ENCODE results near the gene CCDC112.
"Not testable (repeated sequence)": the region's sequence is repeated elsewhere in the genome, so short reads cannot be mapped to it uniquely, and the experiment has no call there.

The CCDC112 gene

GRCh38 chr5:115296124-115297022 lies at the start of gene CCDC112:
CCDC112 (minus strand) TSS chr5:115296654; CDS start chr5:115296543, 111 bp downstream.
- DNase-seq = peak; percentile 31

- DNase-seq = no peak
Observed at GRCh38 chr5:115345344-115345743, 48.9 kb upstream of the CCDC112 start.

- no peak for DNase-seq
Observed at GRCh38 chr5:115343855-115344254, 47.4 kb upstream of the CCDC112 start.

DNA sequence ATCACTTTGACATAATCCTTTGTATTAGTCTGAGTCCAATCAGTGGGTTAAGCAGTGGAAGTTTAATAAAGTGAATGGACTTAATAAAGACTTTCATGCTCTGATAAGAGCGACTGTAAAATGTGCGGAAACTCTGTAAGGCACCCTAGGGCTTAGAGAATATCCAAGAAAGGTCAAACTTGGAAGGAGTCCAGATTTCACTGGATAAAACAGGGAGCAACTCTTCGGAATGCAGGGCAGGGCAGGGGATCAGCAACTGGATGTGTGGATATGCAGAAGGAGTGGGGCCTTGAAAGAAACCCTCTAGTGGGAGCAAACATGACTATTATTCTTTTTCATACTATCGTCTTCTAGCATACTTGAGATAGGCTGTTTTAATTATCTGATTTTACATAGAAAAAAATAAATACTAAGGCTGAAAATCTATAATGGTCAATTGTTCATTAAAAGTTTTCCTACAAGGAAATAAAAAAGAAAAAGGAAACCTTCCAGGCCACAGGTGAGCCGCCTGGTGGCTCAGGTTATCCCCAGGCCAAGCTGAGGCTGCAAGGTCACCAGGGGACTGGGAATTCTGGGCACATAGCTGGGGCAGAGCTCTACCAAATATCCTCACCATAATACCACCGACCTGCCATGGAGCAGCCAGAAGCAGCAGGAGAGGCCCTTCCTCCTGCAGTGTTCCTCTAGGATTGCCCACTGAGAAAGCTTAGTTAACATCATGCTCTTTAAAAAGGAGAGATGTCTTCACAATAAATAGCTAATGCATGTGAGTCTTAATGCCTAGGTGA lies 46.3 kb upstream of the CCDC112 start:
- no peak for DNase-seq

- DNase-seq = no peak
Observed at GRCh38 chr5:115341745-115342144, 45.3 kb upstream of the CCDC112 start.

DNA sequence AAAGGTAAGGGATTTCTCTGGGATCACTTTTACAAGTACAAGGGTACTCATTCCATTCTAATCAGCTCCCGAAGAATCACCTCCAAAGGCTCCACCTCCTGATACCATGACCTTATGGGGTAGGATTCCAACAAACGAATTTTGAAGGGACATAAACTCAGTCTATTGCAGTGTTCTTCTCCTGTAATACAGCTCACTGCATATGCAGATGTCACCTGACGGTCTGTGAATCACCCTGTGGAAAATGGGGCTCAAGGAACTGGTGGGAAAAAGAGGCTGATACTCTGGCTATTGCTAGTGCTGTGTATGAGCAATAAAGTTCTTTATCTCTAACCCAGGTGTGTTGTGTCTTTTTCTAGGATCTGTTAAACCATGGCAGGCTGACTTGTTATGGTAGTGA lies 42.4 kb upstream of the CCDC112 start:
- DNase-seq = no peak

- DNase-seq = no peak
Observed at GRCh38 chr5:115337882-115338281, 41.4 kb upstream of the CCDC112 start.

DNA sequence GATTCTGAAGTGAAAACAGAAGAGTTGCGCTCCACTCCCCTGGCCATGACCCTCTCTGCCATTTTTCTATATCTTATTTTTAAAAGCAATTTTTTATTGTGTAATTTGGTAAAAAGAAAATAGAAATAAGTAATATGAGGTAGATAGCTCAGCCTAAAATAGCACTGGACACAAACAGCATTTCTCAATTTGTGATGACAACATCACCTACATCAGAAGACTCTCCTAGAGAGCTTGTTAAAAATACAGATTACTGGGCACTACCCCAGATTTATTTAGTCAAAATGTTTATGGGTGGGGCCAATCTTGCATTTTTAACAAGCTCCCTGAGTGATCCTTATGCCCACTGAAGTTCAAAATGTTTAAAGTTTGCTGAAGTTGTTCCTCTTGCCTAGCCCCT lies 40.5 kb upstream of the CCDC112 start:
- no peak for DNase-seq

- no peak for DNase-seq
Observed at GRCh38 chr5:115336201-115336720, 39.8 kb upstream of the CCDC112 start.

DNA sequence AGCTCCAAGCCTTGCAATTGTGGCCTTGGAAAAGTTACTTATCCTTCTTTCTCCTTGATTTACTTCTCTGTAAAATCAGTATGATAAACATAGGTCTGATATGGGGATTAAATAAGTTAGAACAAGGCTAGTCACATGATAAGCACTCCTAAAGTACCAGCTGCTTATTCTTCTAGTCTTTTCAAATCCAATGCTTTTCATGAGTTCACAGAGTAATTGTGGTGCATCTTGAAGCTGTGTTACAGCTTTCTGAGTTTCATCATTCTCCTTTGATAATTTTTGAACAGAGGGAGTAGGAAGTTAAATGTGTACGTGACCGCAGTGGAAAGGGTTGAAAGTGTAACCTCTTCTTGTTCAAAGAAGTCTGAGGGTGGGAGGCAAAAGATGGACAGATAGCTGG lies 38.8 kb upstream of the CCDC112 start:
- no peak for DNase-seq

- no peak for DNase-seq
Observed at GRCh38 chr5:115333164-115333563, 36.7 kb upstream of the CCDC112 start.

DNA sequence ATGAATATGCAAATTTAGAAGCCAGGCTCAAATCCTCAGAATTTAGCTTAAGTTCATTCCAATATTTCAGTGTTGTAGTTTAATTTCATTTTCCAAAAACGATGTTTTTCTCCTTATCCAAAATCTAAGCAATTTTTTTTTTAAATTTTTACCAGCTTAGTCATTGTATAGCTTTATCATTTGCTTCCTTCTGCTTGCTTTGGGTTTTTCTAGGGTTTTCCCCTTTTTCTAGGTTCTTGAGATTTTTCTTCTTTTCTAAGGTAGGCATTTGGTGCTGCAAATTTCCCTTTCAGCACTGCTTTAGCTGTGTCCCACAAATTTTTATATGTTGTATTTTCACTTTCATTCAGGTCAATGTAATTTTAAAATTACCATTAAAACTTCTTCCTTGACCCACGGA lies 34.4 kb upstream of the CCDC112 start:
- DNase-seq = no peak

DNA sequence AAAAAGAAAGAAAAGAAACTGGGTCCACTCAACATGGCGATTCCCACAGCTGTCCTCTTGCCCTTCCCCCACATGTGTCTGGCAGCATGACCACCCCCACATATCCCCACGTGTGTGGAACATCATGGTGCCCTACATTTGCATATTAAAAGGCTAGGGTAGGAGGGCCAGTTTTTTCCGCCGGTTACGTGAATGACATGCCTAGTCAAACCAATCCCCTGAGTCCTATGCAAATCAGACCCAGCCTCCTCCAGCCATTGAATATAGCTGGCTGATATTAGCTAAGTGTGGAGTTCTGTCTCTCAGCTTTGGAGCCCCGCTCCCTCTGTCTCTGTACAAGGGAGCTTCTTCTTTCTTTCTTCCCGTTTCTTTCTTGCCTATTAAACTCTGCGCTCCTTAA lies 33.0 kb upstream of the CCDC112 start:
- DNase-seq = no peak

GRCh38 chr5:115328617-115329274 lies 32.3 kb upstream of the CCDC112 start:
- DNase-seq = not testable (repeated sequence)

DNA sequence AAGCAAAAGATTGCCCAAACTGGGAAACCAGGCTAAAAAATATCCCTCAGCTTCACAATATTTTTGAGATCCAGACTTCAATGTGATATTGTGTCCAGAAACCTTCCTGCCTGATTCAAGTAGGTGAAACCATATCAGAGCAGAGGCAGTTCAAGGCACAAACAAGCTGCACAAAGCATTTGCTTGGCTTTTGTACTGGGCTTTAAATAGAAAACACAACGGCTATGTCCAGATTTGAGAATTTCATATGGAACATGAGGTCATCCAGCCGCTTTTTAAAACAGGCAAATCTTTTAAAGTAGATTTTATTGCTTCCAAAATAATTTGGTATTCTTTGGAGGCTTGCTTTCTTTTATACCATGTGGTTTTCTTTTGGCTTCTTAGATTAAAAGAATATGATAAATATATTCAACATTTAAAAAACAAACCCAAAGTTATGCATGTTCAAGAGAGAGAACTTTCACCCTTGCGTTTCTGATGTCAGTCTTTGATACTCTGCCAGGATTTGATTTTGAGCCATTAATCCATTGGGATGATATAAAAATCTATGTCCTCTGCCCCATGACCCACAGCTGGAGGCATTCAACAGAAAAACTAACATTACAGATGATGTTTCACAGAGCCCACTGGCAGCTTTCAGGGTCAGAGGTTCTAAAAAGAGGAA lies 29.0 kb upstream of the CCDC112 start:
- DNase-seq = no peak

DNA sequence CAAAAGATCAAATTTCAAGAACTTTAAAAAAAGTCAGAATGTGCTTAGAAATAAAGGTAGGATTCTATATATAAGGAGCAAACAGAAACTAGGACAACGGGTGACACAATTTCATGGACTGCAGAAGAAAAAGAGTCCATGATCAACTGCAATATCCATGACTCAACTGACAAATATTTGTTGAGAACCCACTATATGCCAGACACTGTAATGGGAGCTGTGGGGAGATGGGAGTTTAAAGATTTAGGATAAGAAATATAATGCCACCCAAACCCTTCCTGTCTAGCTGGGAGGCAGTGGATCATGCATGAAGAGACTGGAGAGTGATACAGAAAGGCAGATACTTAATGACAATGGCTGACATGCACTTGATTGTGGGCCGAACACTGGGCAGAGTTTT lies 27.6 kb upstream of the CCDC112 start:
- DNase-seq = no peak

DNA sequence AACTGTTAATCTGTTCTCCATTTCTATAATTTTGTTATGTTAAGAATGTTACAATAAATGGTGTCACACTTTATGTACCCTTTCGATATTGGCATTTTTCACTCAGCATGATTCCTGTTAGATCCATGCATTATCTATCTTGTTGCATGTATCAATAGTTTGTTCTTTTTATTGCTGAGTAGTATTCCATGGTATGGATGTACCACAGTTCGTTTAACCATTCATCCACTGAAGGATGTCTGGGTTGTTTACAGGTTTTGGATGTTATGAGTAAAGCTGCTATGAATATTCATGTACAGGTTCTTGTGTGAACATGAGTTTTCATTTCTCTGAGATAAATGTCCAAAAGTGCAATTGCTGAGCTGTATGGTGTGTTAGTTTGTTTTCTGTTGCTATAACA lies 26.3 kb upstream of the CCDC112 start:
- DNase-seq = no peak

DNA sequence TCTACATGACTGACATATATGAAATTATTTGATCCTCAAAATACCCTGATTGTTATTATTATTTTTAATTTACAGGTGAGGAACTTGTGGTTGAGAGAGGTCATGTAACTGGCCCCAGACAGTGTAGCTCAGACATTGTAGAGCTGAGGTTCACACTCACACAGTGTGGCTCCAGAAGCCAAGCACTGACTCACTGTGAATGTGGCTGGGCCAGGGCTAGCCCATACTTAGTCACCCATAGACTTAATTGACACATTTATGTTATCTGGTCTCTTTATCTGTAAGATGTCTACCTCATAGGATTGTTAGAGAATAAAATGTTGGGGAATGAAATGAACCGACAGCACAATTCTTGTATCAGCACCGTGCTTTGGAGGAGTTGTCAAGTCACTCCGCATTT lies 24.9 kb upstream of the CCDC112 start:
- DNase-seq = no peak

GRCh38 chr5:115320515-115320914 lies 24.1 kb upstream of the CCDC112 start:
- no peak for DNase-seq

- no peak for DNase-seq
Observed at GRCh38 chr5:115320006-115320405, 23.6 kb upstream of the CCDC112 start.

GRCh38 chr5:115319007-115319406 lies 22.6 kb upstream of the CCDC112 start:
- DNase-seq = no peak

DNA sequence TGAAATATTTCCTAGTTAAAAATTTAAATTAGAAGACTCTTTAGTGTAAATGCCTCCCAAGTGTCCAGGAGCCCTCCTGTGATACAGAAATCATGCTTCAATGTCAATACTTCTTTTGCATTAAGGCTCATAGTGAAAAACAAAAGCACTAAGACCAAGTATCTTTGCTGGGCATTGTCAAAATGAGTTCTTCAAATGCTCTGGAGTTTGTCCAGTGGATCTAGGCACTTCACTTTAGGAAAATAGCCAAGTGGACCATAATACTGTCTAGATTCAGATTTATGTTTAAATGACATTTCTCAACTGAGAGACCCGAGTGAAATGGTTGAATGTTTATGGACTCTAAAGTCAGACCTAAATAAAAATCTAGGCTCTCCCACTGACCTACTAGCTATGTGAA lies 21.3 kb upstream of the CCDC112 start:
- no peak for DNase-seq

DNA sequence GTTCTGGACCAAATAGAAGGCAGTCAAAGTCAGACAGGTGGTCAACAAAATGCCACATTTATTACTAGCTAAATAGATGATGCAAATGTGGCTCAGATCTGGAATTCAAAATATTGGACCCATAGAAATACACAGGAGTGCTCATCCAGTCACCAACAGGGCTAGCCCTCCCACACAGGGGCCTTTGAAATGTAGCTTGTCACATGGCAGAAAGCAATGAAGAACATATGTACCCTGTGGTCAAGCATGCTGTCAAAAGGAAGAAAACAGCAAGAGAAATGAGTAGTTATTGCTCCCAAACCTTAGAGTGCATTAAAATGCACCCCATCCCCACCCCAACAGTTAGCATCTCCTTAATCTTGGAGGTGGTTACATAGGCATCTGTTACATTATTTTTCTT lies 20.9 kb upstream of the CCDC112 start:
- DNase-seq = no peak

Data from NCI-H2029 treated with DMSO at 0.1 percent for 48 hours (cell line).